ENCODE measurements around the gene CABLES2. TPM values are rescaled to one million over a fixed set of nuclear protein-coding genes. Genes with fewer than 3 reads are reported as not detected.

The CABLES2 gene
- total RNA-seq, 1 experiment from 2014 or later: 12.4 TPM

GRCh38 chr20:62430311-62430853 is 23.3 kb upstream of the CABLES2 start:
- Histone ChIP-seq H3K4me3 (ENCODE audit: low read length) (no peak overlapping the region), H2AFZ (ENCODE audit: low read length) (no peak overlapping the region), H3K9ac (ENCODE audit: low read length) (no peak overlapping the region), H3K9me2 (replicated peaks; ENCODE audit: low read length) (no peaks in the 10 kb centered on the region), H3K4me2 (ENCODE audit: low read length) (no peak overlapping the region), H3K27me3 (ENCODE audit: low read length) (peaks cover 7% of the 10 kb centered on the region; the same call in 1 of the 2 replicates), H3F3A (ENCODE audit: low read length, unreplicated experiment) (no peaks in the 10 kb centered on the region), H3K9me3 (ENCODE audit: low read length) (no peaks in the 10 kb centered on the region), H3K36me3 (ENCODE audit: low read depth, low read length) (no peaks in the 10 kb centered on the region), H3K27ac (ENCODE audit: low read length) (no peak overlapping the region), H4K20me1 (ENCODE audit: low read length) (no peaks in the 10 kb centered on the region), H3K4me1 (ENCODE audit: insufficient read depth, low read length) (peaks cover 24% of the 10 kb centered on the region), H3K79me2 (ENCODE audit: low read length) (0 out of 2 replicates have a peak, but pooled peaks cover 5% of the 10 kb centered on the region)
- ChIA-PET POLR2A (ENCODE audit: unreplicated experiment) (no interaction called here), CTCF (no interaction called here)
- no peak for DNase-seq
- ATAC-seq: no peak
- intact Hi-C loops (cut with micrococcal nuclease): no loop called here
- no peak for TF ChIP-seq EZH2 (IDR thresholded peaks at IDR 0.05; ENCODE audit: low read length, unreplicated experiment)
- TF ChIP-seq CTCF (conservative IDR thresholded peaks at IDR 0.05; ENCODE audit: low read depth, low read length): no peak
- TF ChIP-seq EZH2phosphoT487 (IDR thresholded peaks at IDR 0.05; ENCODE audit: borderline replicate concordance, low read length): no peak
- no TSS peak for BruUV-seq (replicated peaks)

- POLR2A ChIA-PET (ENCODE audit: unreplicated experiment): no interaction called here
- no peaks in the 10 kb centered on the region for H3K9me2 ChIP-seq (replicated peaks; ENCODE audit: low read length)
- H4K20me1 ChIP-seq (ENCODE audit: low read length): no peaks in the 10 kb centered on the region
- peak; percentile 24 for DNase-seq
- ATAC-seq: no peak
- H3K4me2 ChIP-seq (ENCODE audit: low read length): no peak overlapping the region
- no peaks in the 10 kb centered on the region for H3F3A ChIP-seq (ENCODE audit: low read length, unreplicated experiment)
- 0 out of 2 replicates have a peak, but pooled peaks cover 5% of the 10 kb centered on the region for H3K79me2 ChIP-seq (ENCODE audit: low read length)
- H3K27me3 ChIP-seq (ENCODE audit: low read length): peaks cover 4% of the 10 kb centered on the region; the same call in 1 of the 2 replicates
- no peak overlapping the region for H3K4me3 ChIP-seq (ENCODE audit: low read length)
- H3K9me3 ChIP-seq (ENCODE audit: low read length): no peaks in the 10 kb centered on the region
- no peak overlapping the region for H2AFZ ChIP-seq (ENCODE audit: low read length)
- no peak overlapping the region for H3K27ac ChIP-seq (ENCODE audit: low read length)
- intact Hi-C loops (cut with micrococcal nuclease): no loop called here
- no peak overlapping the region for H3K9ac ChIP-seq (ENCODE audit: low read length)
- peaks cover 25% of the 10 kb centered on the region for H3K4me1 ChIP-seq (ENCODE audit: insufficient read depth, low read length)
- CTCF ChIA-PET: no interaction called here
- H3K36me3 ChIP-seq (ENCODE audit: low read depth, low read length): no peaks in the 10 kb centered on the region
- no TSS peak for BruUV-seq (replicated peaks)
- TF ChIP-seq EZH2phosphoT487 (IDR thresholded peaks at IDR 0.05; ENCODE audit: borderline replicate concordance, low read length) (no peak), EZH2 (IDR thresholded peaks at IDR 0.05; ENCODE audit: low read length, unreplicated experiment) (no peak), CTCF (conservative IDR thresholded peaks at IDR 0.05; ENCODE audit: low read depth, low read length) (no peak)
Measured at GRCh38 chr20:62429455-62430310, 22.6 kb upstream of the CABLES2 start.

All from PC-3 (cell line).